HepG2 (cell line): Measurements from ENCODE around the gene PPRC1. TPM values are rescaled to one million over a fixed set of nuclear protein-coding genes. Genes with fewer than 3 reads are reported as not detected.

Experiments
- ASH2L ChIP-seq: fragments of 300-600, 200-600 bp; sonication (generic); IDR thresholded peaks from 2 replicates; pipeline ENCODE4 v1.7.0; 2017; ENCODE audit warnings: low read depth, mild to moderate bottlenecking, moderate library complexity, mixed read lengths, low read length; ENCODE audit not compliant: insufficient read length
- CHD2 ChIP-seq: IDR thresholded peaks from 2 replicates; pipeline ENCODE4 v1.6.1; 2011; ENCODE audit warnings: low read depth, low read length, improper control_type of control experiment
- HHEX ChIP-seq: IDR thresholded peaks from 2 replicates; pipeline ENCODE4 v1.6.1; 2016; ENCODE audit warnings: control low read depth
- HOXA9 ChIP-seq: sonication (generic); formaldehyde crosslinking; IDR thresholded peaks from 2 replicates; pipeline ENCODE4 v1.8.1; 2022; ENCODE audit warnings: missing genetic modification reagents, mild to moderate bottlenecking, moderate library complexity, borderline replicate concordance
- KAT7 ChIP-seq: IDR thresholded peaks from 2 replicates; pipeline ENCODE4 v1.6.1; 2018; ENCODE audit warnings: borderline replicate concordance, missing compliant biosample characterization
- KDM3A ChIP-seq: IDR thresholded peaks from 2 replicates; pipeline ENCODE4 v1.6.1; 2018; ENCODE audit warnings: low read depth, missing compliant biosample characterization
- MYPOP ChIP-seq: sonication (generic); formaldehyde crosslinking; IDR thresholded peaks from 2 replicates; pipeline ENCODE4 v1.8.1; 2023; ENCODE audit warnings: mild to moderate bottlenecking, moderate library complexity, missing genetic modification reagents
- SP2 ChIP-seq: sonication (generic); formaldehyde crosslinking; IDR thresholded peaks from 2 replicates; pipeline ENCODE4 v1.5.1; 2020; ENCODE audit warnings: mild to moderate bottlenecking, missing genetic modification reagents
- ZBED4 ChIP-seq: sonication (generic); formaldehyde crosslinking; IDR thresholded peaks from 2 replicates; pipeline ENCODE4 v1.4.0; 2020; ENCODE audit warnings: missing genetic modification reagents, borderline replicate concordance
- ZBTB44 ChIP-seq: sonication (generic); formaldehyde crosslinking; IDR thresholded peaks from 2 replicates; pipeline ENCODE4 v1.4.0; 2020; ENCODE audit warnings: missing genetic modification reagents
- ZNF263 ChIP-seq: sonication (generic); formaldehyde crosslinking; IDR thresholded peaks from 2 replicates; pipeline ENCODE4 v1.4.0; 2020; ENCODE audit warnings: missing genetic modification reagents
- ZNF451 ChIP-seq: sonication (generic); formaldehyde crosslinking; IDR thresholded peaks from 2 replicates; pipeline ENCODE4 v1.5.0; 2020; ENCODE audit warnings: mild to moderate bottlenecking, missing genetic modification reagents
- ZNF512B ChIP-seq: sonication (generic); formaldehyde crosslinking; IDR thresholded peaks from 2 replicates; pipeline ENCODE4 v1.5.1; 2020; ENCODE audit warnings: missing genetic modification reagents, mild to moderate bottlenecking, borderline replicate concordance
- polyA plus RNA-seq, 8 experiments: library from polyadenylated mRNA; depleted of rRNA in 3 of 8; stranded (reverse) in 7 of 8; unstranded in 1 of 8; fragments of >200 nt; fragmentation: Illumina TruSeq in 4 of 8; extraction: Trizol in 4 of 8; gene quantifications; 2 replicates each; pipeline versions ENCODE4 v1.2.1 to v1.2.3, GENCODE V29; 2011 to 2016; ENCODE audit warnings: low read depth in 4 of 8, missing spikeins in 1 of 8, mixed read lengths in 1 of 8; ENCODE audit not compliant: insufficient read depth in 1 of 8
- total RNA-seq, 5 experiments: library from RNA; depleted of rRNA; stranded (reverse); fragments of >200 nt; fragmentation: Illumina TruSeq; extraction: Trizol; gene quantifications; 2 replicates each; pipeline ENCODE4 v1.2.3, GENCODE V29; 2016; ENCODE audit warnings: low read depth in 1 of 5

The PPRC1 gene
- total and polyA plus RNA-seq, 2 of the 13 experiments (the other 11 are each of a cell fraction or from before 2014, with no cell fraction given), result 18.7 to 24.2 TPM

- peak; percentile 92 for TF ChIP-seq MYPOP
- peak; percentile 42; the same call in 1 of the 2 replicates for TF ChIP-seq SP2 (CRISPR knock-in tag)
- TF ChIP-seq ZBTB44 (CRISPR knock-in tag), result no peak
- TF ChIP-seq HOXA9 (CRISPR knock-in tag), result no peak
- TF ChIP-seq ASH2L, result peak; percentile 86
- TF ChIP-seq ZNF263 (CRISPR knock-in tag), result no peak
- TF ChIP-seq ZBED4 (CRISPR knock-in tag), result peak; percentile 84; the same call in 1 of the 2 replicates
- peak; percentile 68; the same call in 1 of the 2 replicates for TF ChIP-seq CHD2
- no peak for TF ChIP-seq ZNF512B (CRISPR knock-in tag)
- no peak for TF ChIP-seq ZNF451
- TF ChIP-seq KAT7 (CRISPR knock-in tag), result peak; percentile 36; the same call in 1 of the 2 replicates
- TF ChIP-seq KDM3A (CRISPR knock-in tag), result peak; percentile 88; the same call in 1 of the 2 replicates
- TF ChIP-seq HHEX (CRISPR knock-in tag), result no peak; the same call in 1 of the 2 replicates
Observed at GRCh38 chr10:102132563-102133372, at the start of gene PPRC1 (continued).
